ENCODE results near the gene RAD21L1.

The RAD21L1 gene

DNA sequence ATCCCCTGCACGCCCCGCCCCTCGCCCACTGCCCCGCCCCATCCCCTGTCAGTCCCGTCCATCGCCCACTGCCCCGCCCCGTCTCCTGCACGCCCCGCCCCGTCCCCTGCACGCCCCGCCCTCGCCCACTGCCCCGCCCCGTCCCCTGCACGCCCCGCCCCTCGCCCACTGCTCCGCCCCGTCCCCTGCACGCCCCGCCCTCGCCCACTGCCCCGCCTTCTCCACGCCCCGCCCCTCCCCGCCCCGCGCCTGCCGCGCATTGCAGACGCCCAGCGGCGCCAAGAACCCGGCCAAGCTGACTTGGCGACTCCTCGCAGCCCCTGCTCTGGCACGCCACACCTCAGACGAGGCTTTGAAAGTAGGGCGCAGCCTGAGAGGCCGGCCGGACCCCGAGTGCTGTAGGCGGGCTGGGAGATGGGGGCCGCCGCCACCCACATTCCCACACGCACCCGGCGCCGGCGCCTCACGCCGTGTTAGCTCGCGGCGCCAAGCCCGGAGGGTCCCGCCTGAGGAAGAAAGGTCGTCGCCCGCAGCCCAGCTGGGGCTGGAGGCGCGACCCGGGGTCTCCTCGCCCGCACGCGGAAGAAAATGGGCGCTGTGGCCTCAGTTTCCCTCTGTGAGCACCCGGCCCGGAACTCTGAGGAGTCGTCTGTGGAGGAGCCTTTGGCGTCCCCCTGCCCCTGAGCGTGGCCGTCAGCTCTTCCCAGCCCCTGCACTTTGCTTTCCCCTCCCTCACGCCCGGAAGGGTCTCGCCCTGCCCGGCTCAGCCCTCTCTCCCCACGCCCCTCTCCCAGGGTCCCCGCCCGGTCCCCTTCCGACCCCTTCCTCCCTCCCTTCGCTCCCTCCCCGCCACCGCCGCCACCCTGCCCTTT lies at the start of gene RAD21L1:
Gene RAD21L1 (plus strand): TSS at position 262 of the 872 bp plus-strand sequence. CDS start 2,410 bp downstream, outside the sequence.
- Mint-ChIP-seq H3K4me1 (peaks cover 3% of the 10 kb centered on the region), H3K9me3 (peaks cover 5% of the 10 kb centered on the region), H3K36me3 (no peaks in the 10 kb centered on the region), H3K4me3 (peak within 1 kb of the TSS; percentile 74), H3K27ac (no peak within 1 kb of the TSS), H3K27me3 (peaks cover 8% of the 10 kb centered on the region)
- DNase-seq (ENCODE audit: low spot score in 2 of 2) (peak; percentile 19 to 68), ATAC-seq (ENCODE audit: low read depth) (peak; percentile 79)

DNA sequence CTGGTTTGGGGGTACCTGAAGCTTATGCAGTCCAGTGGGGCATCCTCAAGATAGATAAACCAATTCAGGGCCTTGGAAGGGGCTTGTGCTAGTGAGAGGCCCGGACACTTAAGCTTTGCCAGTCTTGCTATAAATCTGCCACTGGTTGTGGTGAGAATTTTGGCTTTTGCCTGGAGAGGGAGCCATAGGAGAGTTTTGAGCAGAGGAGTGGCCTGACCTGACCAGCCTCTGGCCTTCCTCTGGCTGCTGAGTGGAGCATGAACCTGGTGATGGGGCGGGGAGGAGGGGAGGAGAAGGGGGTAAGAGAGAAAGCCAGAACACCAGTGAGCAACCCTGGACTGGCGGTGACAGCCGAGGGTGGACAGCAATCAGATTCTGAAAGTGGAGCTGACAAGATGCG lies 48.2 kb upstream of the RAD21L1 start:
- no peak for DNase-seq (ENCODE audit: low spot score in 2 of 2)
- ATAC-seq (ENCODE audit: low read depth): no peak
- no peaks in the 10 kb centered on the region for H3K27me3 Mint-ChIP-seq
- H3K4me3 Mint-ChIP-seq: no peak overlapping the region
- H3K9me3 Mint-ChIP-seq: no peaks in the 10 kb centered on the region
- peaks cover 6% of the 10 kb centered on the region for H3K4me1 Mint-ChIP-seq
- H3K27ac Mint-ChIP-seq: no peak overlapping the region
- peaks cover 12% of the 10 kb centered on the region for H3K36me3 Mint-ChIP-seq

- Mint-ChIP-seq H3K4me1 (peaks cover 6% of the 10 kb centered on the region), H3K27me3 (no peaks in the 10 kb centered on the region), H3K27ac (no peak overlapping the region)
Observed at GRCh38 chr20:1178103-1178502, 47.7 kb upstream of the RAD21L1 start.

DNA sequence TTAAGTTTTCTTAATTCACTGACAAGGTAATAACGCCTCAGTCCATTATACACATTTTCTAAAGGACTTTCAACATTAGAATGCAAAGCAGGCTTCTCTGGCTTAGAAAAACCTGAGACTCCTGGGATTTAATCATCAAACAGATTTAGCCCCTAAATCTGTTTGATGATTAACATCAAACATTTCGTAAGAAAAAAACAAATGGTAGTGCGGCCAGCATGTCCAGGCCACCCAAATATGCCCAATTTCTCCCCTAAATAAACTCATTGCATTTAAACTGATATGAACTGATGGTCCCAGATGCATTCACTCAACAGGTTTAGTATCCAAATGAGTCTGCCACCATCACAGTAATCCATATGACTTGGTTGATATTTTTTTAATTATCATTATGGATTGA lies 47.2 kb upstream of the RAD21L1 start:
- ATAC-seq (ENCODE audit: low read depth) (no peak), DNase-seq (ENCODE audit: low spot score in 2 of 2) (no peak)
- peaks cover 10% of the 10 kb centered on the region for H3K36me3 Mint-ChIP-seq
- no peak overlapping the region for H3K4me3 Mint-ChIP-seq
- peaks cover 6% of the 10 kb centered on the region for H3K4me1 Mint-ChIP-seq
- H3K27me3 Mint-ChIP-seq: peaks cover 2% of the 10 kb centered on the region
- no peaks in the 10 kb centered on the region for H3K9me3 Mint-ChIP-seq
- no peak overlapping the region for H3K27ac Mint-ChIP-seq

More at GRCh38 chr20:1178103-1178502, 47.7 kb upstream of the RAD21L1 start:
- no peak for ATAC-seq (ENCODE audit: low read depth)
- Mint-ChIP-seq H3K4me3 (no peak overlapping the region), H3K9me3 (no peaks in the 10 kb centered on the region), H3K36me3 (peaks cover 10% of the 10 kb centered on the region)
- no peak for DNase-seq (ENCODE audit: low spot score in 2 of 2)

DNA sequence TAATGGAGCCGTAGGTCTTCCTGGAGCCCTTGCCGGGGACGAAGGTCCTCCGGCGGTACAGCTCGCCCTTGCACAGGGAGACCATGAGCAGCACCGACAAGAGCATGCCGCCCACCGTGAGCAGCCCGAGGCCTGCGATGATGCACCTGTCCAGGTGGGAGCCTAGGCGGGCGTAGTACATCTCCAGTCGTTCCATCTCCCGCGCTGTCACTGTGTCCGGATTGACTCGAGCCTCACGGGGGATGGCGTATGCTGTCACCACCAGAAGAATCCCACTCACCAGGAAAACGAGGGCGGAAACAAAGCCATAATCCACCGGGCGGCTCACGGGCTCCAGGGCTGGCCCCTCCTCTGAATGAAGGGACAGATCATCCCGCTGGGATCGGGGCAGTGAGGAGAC lies 44.9 kb upstream of the RAD21L1 start:
- ATAC-seq (ENCODE audit: low read depth) (no peak), DNase-seq (ENCODE audit: low spot score in 2 of 2) (no peak)
- H3K4me3 Mint-ChIP-seq: no peak overlapping the region
- peaks cover 6% of the 10 kb centered on the region for H3K36me3 Mint-ChIP-seq
- H3K9me3 Mint-ChIP-seq: no peaks in the 10 kb centered on the region
- H3K27ac Mint-ChIP-seq: no peak overlapping the region
- H3K4me1 Mint-ChIP-seq: peaks cover 13% of the 10 kb centered on the region
- peaks cover 9% of the 10 kb centered on the region for H3K27me3 Mint-ChIP-seq

- H3K9me3 Mint-ChIP-seq: no peaks in the 10 kb centered on the region
Observed at GRCh38 chr20:1182106-1182505, 43.7 kb upstream of the RAD21L1 start.

GRCh38 chr20:1183153-1183552 lies 42.7 kb upstream of the RAD21L1 start:
- no peak for ATAC-seq (ENCODE audit: low read depth)
- H3K27me3 Mint-ChIP-seq: peaks cover 12% of the 10 kb centered on the region
- peaks cover 15% of the 10 kb centered on the region for H3K4me1 Mint-ChIP-seq
- H3K4me3 Mint-ChIP-seq: no peak overlapping the region
- H3K27ac Mint-ChIP-seq: no peak overlapping the region
- no peak for DNase-seq (ENCODE audit: low spot score in 2 of 2)
- no peaks in the 10 kb centered on the region for H3K36me3 Mint-ChIP-seq
- no peaks in the 10 kb centered on the region for H3K9me3 Mint-ChIP-seq

More at GRCh38 chr20:1182106-1182505, 43.7 kb upstream of the RAD21L1 start:
- DNase-seq (ENCODE audit: low spot score in 2 of 2): no peak
- H3K27ac Mint-ChIP-seq: no peak overlapping the region
- H3K4me3 Mint-ChIP-seq: no peak overlapping the region
- H3K4me1 Mint-ChIP-seq: peaks cover 15% of the 10 kb centered on the region
- no peak for ATAC-seq (ENCODE audit: low read depth)
- H3K36me3 Mint-ChIP-seq: peaks cover 2% of the 10 kb centered on the region
- H3K27me3 Mint-ChIP-seq: peaks cover 12% of the 10 kb centered on the region

GRCh38 chr20:1184260-1184637 lies 41.6 kb upstream of the RAD21L1 start:
- H3K36me3 Mint-ChIP-seq: no peaks in the 10 kb centered on the region
- no peaks in the 10 kb centered on the region for H3K9me3 Mint-ChIP-seq
- peaks cover 15% of the 10 kb centered on the region for H3K27me3 Mint-ChIP-seq
- H3K4me3 Mint-ChIP-seq: peak overlapping the region; percentile 62
- ATAC-seq (ENCODE audit: low read depth): no peak
- H3K27ac Mint-ChIP-seq: no peak overlapping the region
- H3K4me1 Mint-ChIP-seq: peaks cover 15% of the 10 kb centered on the region
- no peak for DNase-seq (ENCODE audit: low spot score in 2 of 2)

DNA sequence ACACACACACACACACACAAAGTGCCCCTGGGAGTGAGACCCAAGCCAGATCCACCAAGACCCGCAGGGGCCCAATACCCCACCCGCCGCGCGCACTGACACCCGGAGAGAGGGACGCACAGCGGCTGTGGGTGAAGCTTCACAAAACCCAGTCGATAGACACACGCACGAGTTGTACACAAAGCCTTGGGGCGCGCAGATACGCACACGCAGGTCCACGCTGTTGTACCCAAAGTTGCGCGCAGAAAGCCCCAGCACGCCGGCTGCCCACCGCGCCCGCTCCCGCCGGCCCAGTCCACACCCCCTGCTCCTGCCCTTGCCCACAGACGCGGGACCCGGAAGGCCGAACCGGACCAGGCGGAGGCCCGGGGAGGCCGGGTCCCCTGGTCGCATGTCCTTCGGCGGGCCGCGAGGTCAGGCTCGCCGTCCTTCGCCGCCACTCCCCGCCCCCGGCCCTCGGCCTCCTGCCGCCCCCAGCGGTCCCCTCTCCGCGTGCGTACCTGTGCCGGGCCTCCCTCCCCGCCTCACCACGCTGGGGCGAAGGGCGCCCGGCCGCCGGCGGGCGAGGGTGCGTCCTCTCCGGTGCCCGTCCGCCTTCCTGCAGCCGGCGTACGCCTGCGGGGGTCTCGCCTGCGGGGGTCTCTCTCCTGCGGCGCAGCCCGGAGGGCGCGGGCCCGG lies 41.1 kb upstream of the RAD21L1 start, which contains the start of gene TMEM74B:
Gene TMEM74B (minus strand): TSS at position 344 of the 678 bp plus-strand sequence. CDS start 1,180 bp downstream, outside the sequence.
- Mint-ChIP-seq H3K4me3 (peak within 1 kb of the TSS; percentile 74), H3K27ac (no peak within 1 kb of the TSS)

GRCh38 chr20:1185316-1185741 lies 40.5 kb upstream of the RAD21L1 start:
- Mint-ChIP-seq H3K4me3 (no peak overlapping the region), H3K27ac (no peak overlapping the region), H3K9me3 (no peaks in the 10 kb centered on the region), H3K36me3 (no peaks in the 10 kb centered on the region), H3K4me1 (peaks cover 15% of the 10 kb centered on the region), H3K27me3 (peaks cover 21% of the 10 kb centered on the region)
- ATAC-seq (ENCODE audit: low read depth) (peak; percentile 29), DNase-seq (ENCODE audit: low spot score in 2 of 2) (no peak)

More for the DNA sequence above, 41.1 kb upstream of the RAD21L1 start, which contains the start of gene TMEM74B:
- H3K36me3 Mint-ChIP-seq: no peaks in the 10 kb centered on the region
- ATAC-seq (ENCODE audit: low read depth): no peak
- H3K9me3 Mint-ChIP-seq: no peaks in the 10 kb centered on the region
- H3K27me3 Mint-ChIP-seq: peaks cover 18% of the 10 kb centered on the region
- H3K4me1 Mint-ChIP-seq: peaks cover 15% of the 10 kb centered on the region
- DNase-seq (ENCODE audit: low spot score in 2 of 2): no peak

- Mint-ChIP-seq H3K27ac (no peak overlapping the region), H3K36me3 (no peaks in the 10 kb centered on the region), H3K27me3 (peaks cover 21% of the 10 kb centered on the region), H3K9me3 (no peaks in the 10 kb centered on the region), H3K4me3 (peak overlapping the region; percentile 74), H3K4me1 (peaks cover 15% of the 10 kb centered on the region)
- ATAC-seq (ENCODE audit: low read depth) (peak; percentile 66), DNase-seq (ENCODE audit: low spot score in 2 of 2) (peak; percentile 14 to 33)
Observed at GRCh38 chr20:1185790-1186334, 40.0 kb upstream of the RAD21L1 start.

GRCh38 chr20:1186367-1186991 lies 39.4 kb upstream of the RAD21L1 start:
- Mint-ChIP-seq H3K27me3 (peaks cover 21% of the 10 kb centered on the region), H3K9me3 (no peaks in the 10 kb centered on the region), H3K36me3 (no peaks in the 10 kb centered on the region), H3K4me1 (peaks cover 15% of the 10 kb centered on the region), H3K4me3 (peak overlapping the region; percentile 74), H3K27ac (no peak overlapping the region)
- DNase-seq (ENCODE audit: low spot score in 2 of 2) (no peak), ATAC-seq (ENCODE audit: low read depth) (no peak)

GRCh38 chr20:1187605-1188171 lies 38.2 kb upstream of the RAD21L1 start:
- no peaks in the 10 kb centered on the region for H3K36me3 Mint-ChIP-seq
- peaks cover 21% of the 10 kb centered on the region for H3K27me3 Mint-ChIP-seq
- H3K4me3 Mint-ChIP-seq: no peak overlapping the region
- no peaks in the 10 kb centered on the region for H3K9me3 Mint-ChIP-seq
- H3K27ac Mint-ChIP-seq: no peak overlapping the region
- peaks cover 9% of the 10 kb centered on the region for H3K4me1 Mint-ChIP-seq
- no peak for DNase-seq (ENCODE audit: low spot score in 2 of 2)
- ATAC-seq (ENCODE audit: low read depth): no peak

All from memory B cell (primary cell).